ENCODE results near the gene FOXM1.

FOXM1 gene

DNA sequence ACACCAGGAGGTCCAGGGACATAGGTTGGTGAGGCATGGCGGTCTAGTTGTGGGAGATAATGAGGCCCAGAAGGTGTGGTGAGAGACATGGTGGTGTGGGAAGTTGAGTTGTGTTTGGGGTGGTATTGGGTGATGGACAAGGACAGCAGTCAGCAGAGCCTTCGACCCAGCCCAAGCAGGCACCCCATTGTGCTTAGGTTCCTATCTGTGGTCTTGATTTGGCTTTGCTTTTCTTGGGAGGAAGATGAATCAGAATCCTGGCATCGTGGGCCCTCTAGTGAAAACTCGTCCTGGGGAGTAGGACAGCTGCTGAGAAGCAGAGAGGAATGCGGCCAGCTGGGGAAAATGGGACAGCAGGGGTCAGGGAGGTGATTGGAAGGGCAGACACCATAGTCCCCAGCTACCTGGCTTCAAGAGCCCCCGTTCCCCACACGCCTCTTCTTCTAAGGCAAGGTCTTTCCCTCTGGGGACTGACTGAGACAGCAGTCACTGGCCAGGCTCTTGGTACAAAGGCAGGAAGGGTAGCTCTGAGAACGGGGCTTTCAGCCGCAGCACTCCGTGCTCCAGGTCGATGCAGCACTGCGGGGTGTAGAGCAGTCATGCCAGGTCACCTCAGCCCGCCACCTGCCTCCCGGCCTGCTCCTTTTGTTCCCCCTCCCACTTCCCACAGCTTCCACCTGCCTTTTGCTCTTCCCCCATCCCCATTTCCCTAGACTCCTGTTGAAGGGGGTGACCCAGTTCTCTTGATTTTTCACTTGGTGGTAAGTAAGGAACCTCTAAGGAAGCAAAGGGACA lies 50.1 kb downstream of the FOXM1 start:
- no peak for DNase-seq (ENCODE audit: extremely low read depth, low read depth)
- TF ChIP-seq, protein P1, sequence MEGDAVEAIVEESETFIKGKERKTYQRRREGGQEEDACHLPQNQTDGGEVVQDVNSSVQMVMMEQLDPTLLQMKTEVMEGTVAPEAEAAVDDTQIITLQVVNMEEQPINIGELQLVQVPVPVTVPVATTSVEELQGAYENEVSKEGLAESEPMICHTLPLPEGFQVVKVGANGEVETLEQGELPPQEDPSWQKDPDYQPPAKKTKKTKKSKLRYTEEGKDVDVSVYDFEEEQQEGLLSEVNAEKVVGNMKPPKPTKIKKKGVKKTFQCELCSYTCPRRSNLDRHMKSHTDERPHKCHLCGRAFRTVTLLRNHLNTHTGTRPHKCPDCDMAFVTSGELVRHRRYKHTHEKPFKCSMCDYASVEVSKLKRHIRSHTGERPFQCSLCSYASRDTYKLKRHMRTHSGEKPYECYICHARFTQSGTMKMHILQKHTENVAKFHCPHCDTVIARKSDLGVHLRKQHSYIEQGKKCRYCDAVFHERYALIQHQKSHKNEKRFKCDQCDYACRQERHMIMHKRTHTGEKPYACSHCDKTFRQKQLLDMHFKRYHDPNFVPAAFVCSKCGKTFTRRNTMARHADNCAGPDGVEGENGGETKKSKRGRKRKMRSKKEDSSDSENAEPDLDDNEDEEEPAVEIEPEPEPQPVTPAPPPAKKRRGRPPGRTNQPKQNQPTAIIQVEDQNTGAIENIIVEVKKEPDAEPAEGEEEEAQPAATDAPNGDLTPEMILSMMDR (IDR thresholded peaks at IDR 0.05; ENCODE audit: low read depth, low read length): no peak

DNA sequence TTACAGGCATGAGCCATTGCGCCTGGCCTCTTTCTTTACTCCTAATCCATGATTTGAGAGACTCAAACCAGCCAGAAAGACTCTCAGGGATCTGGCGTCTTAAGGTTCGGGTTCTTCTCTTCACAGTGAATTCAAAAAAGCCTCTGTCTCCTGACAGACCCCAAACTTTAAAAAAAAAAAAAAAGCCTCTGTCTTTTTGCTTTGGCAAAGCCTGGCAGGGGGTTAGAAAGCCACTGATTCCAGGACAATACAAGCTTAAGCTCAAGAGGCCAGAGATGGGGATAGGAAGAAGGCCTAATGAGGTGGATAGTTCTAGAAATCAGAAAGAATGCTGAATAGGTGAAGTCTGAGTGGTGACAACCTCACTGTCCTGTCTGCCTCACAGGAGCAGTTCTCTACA lies 50.9 kb downstream of the FOXM1 start:
- TF ChIP-seq, protein P1 (IDR thresholded peaks at IDR 0.05; ENCODE audit: low read depth, low read length): no peak
- no peak for DNase-seq (ENCODE audit: extremely low read depth, low read depth)

DNA sequence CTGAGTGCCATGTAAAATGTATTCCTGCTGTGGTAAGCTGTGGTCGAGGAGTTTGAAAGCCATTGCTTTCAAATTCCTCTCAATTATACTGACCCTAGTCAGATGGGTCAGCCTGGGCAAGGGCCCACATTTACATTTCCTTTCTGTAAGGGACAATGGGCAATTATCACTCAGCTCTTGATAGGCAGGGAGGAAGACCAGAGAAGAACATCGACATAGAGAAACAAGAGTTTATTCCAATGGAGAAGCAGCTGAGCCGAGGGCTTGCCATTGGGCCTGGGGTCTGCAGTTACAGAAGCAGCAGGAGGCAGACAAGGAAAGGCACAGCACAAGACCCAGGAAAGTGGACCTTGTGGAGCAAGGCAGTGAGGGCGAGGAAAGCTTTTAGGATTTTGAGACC lies 51.8 kb downstream of the FOXM1 start:
- TF ChIP-seq, protein P1 (IDR thresholded peaks at IDR 0.05; ENCODE audit: low read depth, low read length): no peak
- DNase-seq (ENCODE audit: extremely low read depth, low read depth): no peak

DNA sequence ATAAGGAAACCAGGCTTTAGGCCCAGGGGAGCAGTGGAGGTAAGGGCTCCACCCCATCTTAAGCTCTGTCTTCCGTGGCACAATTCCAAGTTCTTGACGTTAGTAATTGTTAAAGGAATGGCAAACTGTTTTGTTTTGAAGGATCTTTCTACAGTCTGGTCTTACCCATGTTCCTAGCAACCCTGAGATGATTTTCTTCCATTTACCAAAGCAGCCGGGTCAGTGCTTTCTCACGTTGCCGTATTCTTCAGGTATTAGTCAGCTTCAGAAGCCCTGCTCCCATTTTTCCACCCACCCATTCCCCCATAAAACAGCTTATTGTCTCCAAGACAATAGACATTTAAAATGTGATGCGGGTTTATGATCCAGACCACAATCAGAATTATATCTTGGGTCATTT lies 52.4 kb downstream of the FOXM1 start:
- DNase-seq (ENCODE audit: extremely low read depth, low read depth): no peak
- TF ChIP-seq, protein P1 (IDR thresholded peaks at IDR 0.05; ENCODE audit: low read depth, low read length): no peak

DNA sequence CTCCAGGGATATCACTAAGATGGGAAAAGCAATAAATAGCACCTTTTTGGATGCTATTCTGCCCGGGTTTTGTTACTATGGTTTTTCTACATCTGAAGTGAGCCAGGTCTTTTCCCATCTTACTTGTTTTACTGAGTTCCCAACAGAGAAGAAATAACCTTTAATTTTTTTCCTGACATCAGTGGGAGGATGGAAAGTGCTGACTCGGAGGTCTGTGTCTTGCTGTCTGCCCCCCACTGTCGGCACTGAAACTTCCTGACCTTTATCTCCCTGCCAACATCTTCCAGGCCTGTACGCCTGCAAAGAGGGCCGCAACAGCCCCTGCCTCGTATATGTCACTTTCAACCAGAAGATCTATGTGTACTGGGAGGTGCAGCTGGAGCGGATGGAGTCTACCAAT lies 53.5 kb downstream of the FOXM1 start:
- TF ChIP-seq, protein P1 (IDR thresholded peaks at IDR 0.05; ENCODE audit: low read depth, low read length): no peak

DNA sequence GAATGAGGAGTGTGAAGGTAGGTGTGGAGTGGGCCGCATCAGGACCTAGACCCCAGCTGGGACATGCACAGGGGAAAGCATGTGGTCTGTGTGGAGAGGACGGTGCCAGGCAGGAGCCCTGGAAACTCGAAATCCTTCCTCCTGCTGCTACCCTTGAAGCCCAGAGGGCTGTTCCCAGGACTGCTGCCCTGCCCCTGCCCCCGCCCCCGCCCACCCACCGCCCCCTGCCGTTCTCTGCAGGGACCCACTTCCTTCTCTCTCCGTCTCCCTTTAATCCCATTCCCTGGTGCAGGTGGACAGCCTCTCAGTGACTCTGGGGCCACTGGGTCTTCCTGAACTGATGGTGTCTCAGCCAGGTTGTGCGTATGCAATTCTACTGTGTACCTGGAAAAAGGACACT lies 56.5 kb downstream of the FOXM1 start:
- DNase-seq (ENCODE audit: extremely low read depth, low read depth): no peak
- TF ChIP-seq, protein P1 (IDR thresholded peaks at IDR 0.05; ENCODE audit: low read depth, low read length): no peak

More for the DNA sequence above, 53.5 kb downstream of the FOXM1 start:
- DNase-seq (ENCODE audit: extremely low read depth, low read depth): no peak

DNA sequence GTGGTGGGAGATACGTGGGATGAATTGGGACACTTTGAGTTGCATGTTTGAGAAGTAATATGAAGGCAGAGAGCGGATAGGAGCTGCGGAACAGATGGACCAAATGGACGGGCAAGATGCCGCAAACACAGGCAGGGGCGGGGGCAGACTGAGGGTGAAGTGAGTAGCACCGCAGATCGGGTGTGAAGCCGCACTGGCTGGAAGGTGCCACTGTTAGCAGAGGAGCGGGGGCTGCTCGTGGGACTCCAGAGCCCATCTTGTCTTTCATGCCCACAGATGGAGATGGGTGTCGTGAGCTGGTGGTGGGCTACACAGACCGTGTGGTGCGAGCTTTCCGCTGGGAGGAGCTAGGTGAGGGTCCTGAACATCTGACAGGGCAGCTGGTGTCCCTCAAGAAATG lies 57.2 kb downstream of the FOXM1 start:
- TF ChIP-seq, protein P1 (IDR thresholded peaks at IDR 0.05; ENCODE audit: low read depth, low read length): no peak

More for the DNA sequence above, 57.2 kb downstream of the FOXM1 start:
- DNase-seq (ENCODE audit: extremely low read depth, low read depth): no peak
